GM12878 (cell line): ENCODE results near the gene RBKS. TPM values are rescaled to one million over a fixed set of nuclear protein-coding genes. Genes with fewer than 3 reads are reported as not detected.

Experiments used
- ATAC-seq: fragments of 200-7000 bp; cut with Tn5 transposase; 3 replicates; pipeline ENCODE4 v1.9.1; 2020; ENCODE audit warnings: mild to moderate bottlenecking, moderate library complexity
- BruUV-seq: library from RNA; stranded (reverse); fragments of 400-500 nt; replicated peaks from 2 replicates; lab custom pipeline; 2021; lab: Mats Ljungman, UMichigan
- CTCF ChIA-PET: fragments of 300-600 bp; sonication (Branson Sonifier 250); formaldehyde crosslinking; extraction: SDS; loops from one replicate; lab custom pipeline; 2021; ENCODE audit warnings: inconsistent platforms; lab: Yijun Ruan, JAX
- POLR2A ChIA-PET: fragments of 350-600 bp; formaldehyde crosslinking; extraction: SDS; loops from one replicate; lab custom pipeline; 2021; ENCODE audit warnings: inconsistent platforms; lab: Charles Lee
- RAD21 ChIA-PET: fragments of 300-600 bp; sonication (Branson Sonifier 250); formaldehyde crosslinking; loops from one replicate; lab custom pipeline; 2023; ENCODE audit warnings: antibody characterized with exemption; ENCODE audit not compliant: unreplicated experiment; lab: Charles Lee
- SMC1A ChIA-PET: fragments of 300-600 bp; sonication (Branson Sonifier 250); formaldehyde crosslinking; loops from one replicate; lab custom pipeline; 2023; ENCODE audit not compliant: unreplicated experiment, uncharacterized antibody; lab: Charles Lee
- DNase-seq: peaks from one replicate; pipeline ENCODE4 v3.0.0-alpha.2; 2011; ENCODE audit warnings: low read depth, low spot score
- FAIRE-seq: peaks from 3 replicates; lab custom pipeline; 2011; peaks lifted over from hg19 to GRCh38; lab: Jason Lieb, UNC
- H2AFZ ChIP-seq: 2 replicates; pipeline ENCODE4 v1.6.0; 2011; ENCODE audit warnings: low read depth, low read length, control low read depth; ENCODE audit not compliant: control insufficient read depth
- H3K27ac ChIP-seq: 2 replicates; pipeline ENCODE4 v1.5.1; 2011; ENCODE audit warnings: control low read depth; ENCODE audit not compliant: control insufficient read depth, insufficient read depth
- H3K27me3 ChIP-seq, 2 experiments: replicated peaks in 1 of 2; 2 replicates each; pipeline versions ENCODE4 v1.6.0 to v1.6.1; 2011; ENCODE audit warnings: low read length in 1 of 2; ENCODE audit not compliant: control insufficient read depth in 2 of 2, insufficient read depth in 2 of 2
- H3K36me3 ChIP-seq, 2 experiments: 2 replicates each; pipeline ENCODE4 v1.5.1; 2011; ENCODE audit warnings: low read length in 1 of 2; ENCODE audit not compliant: control insufficient read depth in 2 of 2, insufficient read depth in 2 of 2
- H3K4me1 ChIP-seq: 2 replicates; pipeline ENCODE4 v1.6.1; 2011; ENCODE audit warnings: mild to moderate bottlenecking, low read length, moderate library complexity, mixed read lengths; ENCODE audit not compliant: control insufficient read depth, insufficient read depth
- H3K4me2 ChIP-seq: 2 replicates; pipeline ENCODE4 v1.6.0; 2011; ENCODE audit warnings: control low read depth; ENCODE audit not compliant: control insufficient read depth, insufficient read depth
- H3K4me3 ChIP-seq: fragments of 200-600 bp; sonication (generic); 2 replicates; pipeline ENCODE4 v1.5.1; 2016
- H3K79me2 ChIP-seq: 2 replicates; pipeline ENCODE4 v1.6.0; 2011; ENCODE audit warnings: low read length; ENCODE audit not compliant: control insufficient read depth, insufficient read depth
- H3K9ac ChIP-seq: 2 replicates; pipeline ENCODE4 v1.8.0; 2011; ENCODE audit warnings: low read length, control low read depth, mixed read lengths; ENCODE audit not compliant: control insufficient read depth, insufficient read depth
- H3K9me3 ChIP-seq: replicated peaks from 3 replicates; pipeline ENCODE4 v1.5.1; 2011; ENCODE audit warnings: mild to moderate bottlenecking, low read length; ENCODE audit not compliant: control insufficient read depth, insufficient read depth
- H4K20me1 ChIP-seq: 2 replicates; pipeline ENCODE4 v1.6.0; 2011; ENCODE audit not compliant: control insufficient read depth, insufficient read depth
- BCL11A ChIP-seq: IDR thresholded peaks from 2 replicates; pipeline ENCODE4 v1.6.1; 2011; ENCODE audit warnings: low read depth, low read length
- HCFC1 ChIP-seq: fragments of 150-350 bp; IDR thresholded peaks from 2 replicates; pipeline ENCODE4 v1.6.1; 2014; ENCODE audit warnings: low read length
- JUND ChIP-seq: IDR thresholded peaks from 2 replicates; pipeline ENCODE4 v1.6.1; 2012; ENCODE audit warnings: low read depth, mild to moderate bottlenecking, low read length, improper control_type of control experiment, moderate library complexity
- KDM1A ChIP-seq: fragments of 200-600 bp; sonication (generic); IDR thresholded peaks from 2 replicates; pipeline ENCODE4 v1.6.1; 2016; ENCODE audit warnings: borderline replicate concordance
- NBN ChIP-seq: fragments of 450-650 bp; IDR thresholded peaks from 2 replicates; pipeline ENCODE4 v1.6.1; 2016
- NFIC ChIP-seq: IDR thresholded peaks from 2 replicates; pipeline ENCODE4 v1.6.1; 2012; ENCODE audit warnings: low read depth, mild to moderate bottlenecking, inconsistent platforms, low read length, moderate library complexity
- PAX5 ChIP-seq: IDR thresholded peaks from 2 replicates; pipeline ENCODE4 v1.6.1; 2011; ENCODE audit warnings: low read depth, low read length, borderline replicate concordance
- SP1 ChIP-seq: IDR thresholded peaks from one replicate; pipeline ENCODE4 v1.6.1; 2011; ENCODE audit warnings: low read depth, low read length
- SREBF2 ChIP-seq: IDR thresholded peaks from 2 replicates; pipeline ENCODE4 v1.6.1; 2012; ENCODE audit warnings: mild to moderate bottlenecking, low read length
- YY1 ChIP-seq: IDR thresholded peaks from 2 replicates; pipeline ENCODE4 v1.6.1; 2011; ENCODE audit warnings: low read depth, mild to moderate bottlenecking, low read length
- WGBS: methylation state at CpG from one replicate; pipeline ENCODE4 v1.1.6; 2016; ENCODE audit warnings: low lambda C conversion rate; ENCODE audit not compliant: insufficient replicate concordance, insufficient coverage; ENCODE audit errors: missing lambda C conversion rate; 5-methylcytosine and 5-hydroxymethylcytosine counted together
- in situ Hi-C: fragments of 300-500 bp; cut with MboI; formaldehyde crosslinking; loops from 9 replicates; pipeline ENCODE4 v1.14.3; 2018; ENCODE audit warnings: mixed read lengths
- intact Hi-C: fragments of 100-400 bp; cut with micrococcal nuclease; formaldehyde crosslinking; loops from one replicate; pipeline ENCODE4 v1.14.2; 2022; ENCODE audit not compliant: unreplicated experiment
- polyA plus RNA-seq, 11 experiments: library from polyadenylated mRNA; depleted of rRNA in 4 of 11; unstranded in 6 of 11; stranded (reverse) in 5 of 11; fragments of >200 nt; fragmentation: Nextera tagmentation in 4 of 11; fragmentation: Illumina TruSeq in 1 of 11; extraction: Ambion mirVana in 4 of 11; extraction: Trizol in 1 of 11; gene quantifications; 1 replicate in 1 of 11; 2 replicates in 10 of 11; pipeline versions ENCODE4 v1.2.1 to v1.2.3, GENCODE V29; 2011 to 2016; ENCODE audit warnings: inconsistent platforms in 2 of 11, missing spikeins in 2 of 11, low read depth in 1 of 11
- total RNA-seq, 4 experiments: library from RNA; depleted of rRNA in 3 of 4; stranded (reverse); fragments of >200 nt in 3 of 4; fragmentation: Illumina TruSeq in 1 of 4; extraction: Trizol in 1 of 4; gene quantifications; 2 replicates each; pipeline versions ENCODE4 v1.2.1 to v1.2.3, GENCODE V29; 2013 to 2021

Gene RBKS
- total and polyA plus RNA-seq, 10 of the 15 experiments (the other 5 are each of a cell fraction or from before 2014, with no cell fraction given) = 0.39 to 1.8 (median 1.0) TPM

GRCh38 chr2:27809761-27810241 is 80.4 kb downstream of the RBKS start:
- RAD21 ChIA-PET = no interaction called here
- Histone ChIP-seq H3K9me3 (no peaks in the 10 kb centered on the region), H3K4me3 (no peak overlapping the region), H3K9ac (no peak overlapping the region), H4K20me1 (no peaks in the 10 kb centered on the region), H2AFZ (no peak overlapping the region), H3K27ac (no peak overlapping the region), H3K27me3 (no peaks in the 10 kb centered on the region), H3K4me2 (no peak overlapping the region), H3K79me2 (no peaks in the 10 kb centered on the region), H3K4me1 (no peaks in the 10 kb centered on the region), H3K36me3 (no peaks in the 10 kb centered on the region)
- POLR2A ChIA-PET = no interaction called here
- FAIRE-seq (no peak), DNase-seq (no peak), ATAC-seq (no peak)
- intact Hi-C loops = no loop called here
- CTCF ChIA-PET = interaction anchor here (1.0 kb wide), 1 partner anchor 37 kb away, joined by 3 read pairs; no protein-coding TSS in a partner anchor
- in situ Hi-C loops = no loop called here
- no TSS peak for BruUV-seq
- SMC1A ChIA-PET = no interaction called here
- no peak for TF ChIP-seq SP1
- no peak for TF ChIP-seq BCL11A
- TF ChIP-seq KDM1A = no peak
- TF ChIP-seq JUND = no peak
- no peak for TF ChIP-seq PAX5
- no peak for TF ChIP-seq YY1
- TF ChIP-seq NFIC = no peak
- no peak for TF ChIP-seq HCFC1
- WGBS = 17% methylated on average over 3 of the region's 3 CpGs

GRCh38 chr2:27808984-27809383 is 81.2 kb downstream of the RBKS start:
- RAD21 ChIA-PET = no interaction called here
- POLR2A ChIA-PET = no interaction called here
- FAIRE-seq = no peak
- H3K36me3 ChIP-seq = no peaks in the 10 kb centered on the region
- no peaks in the 10 kb centered on the region for H3K27me3 ChIP-seq
- TF ChIP-seq SREBF2 = no peak
- no peak for TF ChIP-seq NBN
- no peak overlapping the region for H3K4me3 ChIP-seq
- no peaks in the 10 kb centered on the region for H4K20me1 ChIP-seq
- no peaks in the 10 kb centered on the region for H3K9me3 ChIP-seq
- H3K4me1 ChIP-seq = no peaks in the 10 kb centered on the region
- H3K27ac ChIP-seq = no peak overlapping the region
- H2AFZ ChIP-seq = no peak overlapping the region
- H3K9ac ChIP-seq = no peak overlapping the region
- H3K4me2 ChIP-seq = no peak overlapping the region
- H3K79me2 ChIP-seq = no peaks in the 10 kb centered on the region
- no TSS peak for BruUV-seq
- no peak for ATAC-seq
- intact Hi-C loops (no loop called here), in situ Hi-C loops (no loop called here)
- SMC1A ChIA-PET = no interaction called here
- CTCF ChIA-PET = no interaction called here
- no peak for DNase-seq
- 80% methylated on average over 3 of the region's 3 CpGs for WGBS
